GM12892 (cell line): Measurements from ENCODE around the gene KMT2B.

Experiments used
- POLR2A ChIP-seq: IDR thresholded peaks from 2 replicates; pipeline ENCODE4 v1.6.1; 2011; ENCODE audit warnings: low read depth, low read length, control low read depth
- POLR2AphosphoS5 ChIP-seq: IDR thresholded peaks from 2 replicates; pipeline ENCODE4 v1.6.1; 2011; ENCODE audit warnings: low read depth, low read length, control low read depth

DNA sequence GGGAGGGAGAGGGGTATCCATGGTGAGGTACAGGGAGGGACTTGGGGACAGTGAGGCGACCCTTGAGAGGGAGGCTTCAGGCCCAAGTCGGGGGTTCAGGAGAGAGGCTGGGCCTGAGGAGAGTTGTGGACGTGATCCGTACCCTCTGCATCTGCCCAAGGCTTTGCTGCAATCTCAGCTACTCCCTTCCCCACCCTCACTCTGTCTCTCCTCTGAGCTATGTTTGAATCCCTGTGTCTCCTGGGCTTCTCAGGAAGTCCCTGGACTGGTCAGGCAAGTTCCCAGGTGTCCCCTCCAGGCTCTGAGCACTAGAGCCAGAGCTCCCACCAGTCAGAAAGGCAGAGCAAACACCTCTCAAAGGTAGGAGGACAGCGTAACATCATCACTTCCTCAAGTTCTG lies 32.4 kb downstream of the KMT2B start:
- TF ChIP-seq POLR2A (no peak), POLR2AphosphoS5 (no peak)
